HG03064 (cell line): ENCODE results near the gene ARL3.
"Not testable (repeated sequence)": the region's sequence is repeated elsewhere in the genome, so short reads cannot be mapped to it uniquely, and the experiment has no call there.

Experiments
- ATAC-seq: cut with Tn5 transposase; IDR thresholded peaks from one replicate; pipeline ENCODE4 v1.9.1; 2021; ENCODE audit warnings: low read depth; ENCODE audit not compliant: unreplicated experiment

Gene ARL3

GRCh38 chr10:102713814-102714620 lies at the start of gene ARL3:
TSS of gene ARL3 (minus strand) at chr10:102714397. CDS start at chr10:102714275, 122 bp downstream.
- ATAC-seq: peak; percentile 83

- no peak for ATAC-seq
Measured at GRCh38 chr10:102763037-102763607, 48.9 kb upstream of the ARL3 start.

- no peak for ATAC-seq
Measured at GRCh38 chr10:102762401-102763015, 48.3 kb upstream of the ARL3 start.

- no peak for ATAC-seq
Measured at GRCh38 chr10:102761981-102762380, 47.8 kb upstream of the ARL3 start.

- no peak for ATAC-seq
Measured at GRCh38 chr10:102759497-102760210, 45.5 kb upstream of the ARL3 start.

- not testable (repeated sequence) for ATAC-seq
Measured at GRCh38 chr10:102758933-102759262, 44.7 kb upstream of the ARL3 start.

- no peak for ATAC-seq
Measured at GRCh38 chr10:102758240-102758932, 44.2 kb upstream of the ARL3 start.

- ATAC-seq: no peak
Measured at GRCh38 chr10:102757323-102757722, 43.1 kb upstream of the ARL3 start.

- no peak for ATAC-seq
Measured at GRCh38 chr10:102753718-102754117, 39.5 kb upstream of the ARL3 start.

- no peak for ATAC-seq
Measured at GRCh38 chr10:102752934-102753664, 38.9 kb upstream of the ARL3 start.

GRCh38 chr10:102752266-102752930 lies 38.2 kb upstream of the ARL3 start:
- no peak for ATAC-seq

- no peak for ATAC-seq
Measured at GRCh38 chr10:102745157-102745556, 31.0 kb upstream of the ARL3 start.

GRCh38 chr10:102744374-102745051 lies 30.3 kb upstream of the ARL3 start:
- ATAC-seq: peak; percentile 6

- ATAC-seq: peak; percentile 93
Measured at GRCh38 chr10:102743588-102744373, 29.6 kb upstream of the ARL3 start, which contains the start of gene WBP1L. TSS of gene WBP1L (plus strand) at chr10:102743948. CDS start at chr10:102744054, 106 bp downstream.

- no peak for ATAC-seq
Measured at GRCh38 chr10:102743078-102743587, 28.9 kb upstream of the ARL3 start.

GRCh38 chr10:102742313-102742712 lies 28.1 kb upstream of the ARL3 start:
- ATAC-seq: not testable (repeated sequence)

GRCh38 chr10:102741726-102742237 lies 27.6 kb upstream of the ARL3 start:
- no peak for ATAC-seq
